Subcutaneous abdominal adipose tissue (tissue), 5 donors: ENCODE data around the gene ZNF768.
A peak's percentile ranks its signal among the peaks of the same experiment; 100 is the strongest.
"Not testable (repeated sequence)": the region's sequence is repeated elsewhere in the genome, so short reads cannot be mapped to it uniquely, and the experiment has no call there.

ENCODE experiments used
- H3K27ac ChIP-seq: one replicate; pipeline ENCODE4 v1.7.0; 2013; ENCODE audit warnings: low read depth, mild to moderate bottlenecking, inconsistent platforms, low read length, moderate library complexity
- H3K27me3 ChIP-seq, 5 donors: one replicate each; pipeline ENCODE4 v1.7.0; 2013; ENCODE audit warnings: low read length in 5 of 5, inconsistent platforms in 1 of 5; ENCODE audit not compliant: control insufficient read depth in 5 of 5, insufficient read depth in 4 of 5
- H3K36me3 ChIP-seq, 5 donors: one replicate each; pipeline ENCODE4 v1.7.0; 2013; ENCODE audit warnings: low read length in 5 of 5; ENCODE audit not compliant: control insufficient read depth in 5 of 5, insufficient read depth in 5 of 5
- H3K4me1 ChIP-seq, 5 donors: one replicate each; pipeline ENCODE4 v1.7.0; 2013; ENCODE audit warnings: low read length in 5 of 5, mild to moderate bottlenecking in 3 of 5, moderate library complexity in 1 of 5; ENCODE audit not compliant: control insufficient read depth in 5 of 5, insufficient read depth in 5 of 5
- H3K4me3 ChIP-seq, 5 donors: one replicate each; pipeline ENCODE4 v1.7.0; 2013; ENCODE audit warnings: low read length in 5 of 5, low read depth in 1 of 5
- H3K9ac ChIP-seq, 5 donors: one replicate each; pipeline ENCODE4 v1.7.0; 2013; ENCODE audit warnings: low read length in 5 of 5, mild to moderate bottlenecking in 4 of 5, moderate library complexity in 3 of 5
- H3K9me3 ChIP-seq, 5 donors: one replicate each; pipeline ENCODE4 v1.7.0; 2013; ENCODE audit warnings: low read length in 5 of 5; ENCODE audit not compliant: control insufficient read depth in 5 of 5
- donor health status: healthy.
- donor health status: healthy.
- donor health status: healthy.
- donor health status: healthy.
- donor health status: healthy.

Gene ZNF768

DNA sequence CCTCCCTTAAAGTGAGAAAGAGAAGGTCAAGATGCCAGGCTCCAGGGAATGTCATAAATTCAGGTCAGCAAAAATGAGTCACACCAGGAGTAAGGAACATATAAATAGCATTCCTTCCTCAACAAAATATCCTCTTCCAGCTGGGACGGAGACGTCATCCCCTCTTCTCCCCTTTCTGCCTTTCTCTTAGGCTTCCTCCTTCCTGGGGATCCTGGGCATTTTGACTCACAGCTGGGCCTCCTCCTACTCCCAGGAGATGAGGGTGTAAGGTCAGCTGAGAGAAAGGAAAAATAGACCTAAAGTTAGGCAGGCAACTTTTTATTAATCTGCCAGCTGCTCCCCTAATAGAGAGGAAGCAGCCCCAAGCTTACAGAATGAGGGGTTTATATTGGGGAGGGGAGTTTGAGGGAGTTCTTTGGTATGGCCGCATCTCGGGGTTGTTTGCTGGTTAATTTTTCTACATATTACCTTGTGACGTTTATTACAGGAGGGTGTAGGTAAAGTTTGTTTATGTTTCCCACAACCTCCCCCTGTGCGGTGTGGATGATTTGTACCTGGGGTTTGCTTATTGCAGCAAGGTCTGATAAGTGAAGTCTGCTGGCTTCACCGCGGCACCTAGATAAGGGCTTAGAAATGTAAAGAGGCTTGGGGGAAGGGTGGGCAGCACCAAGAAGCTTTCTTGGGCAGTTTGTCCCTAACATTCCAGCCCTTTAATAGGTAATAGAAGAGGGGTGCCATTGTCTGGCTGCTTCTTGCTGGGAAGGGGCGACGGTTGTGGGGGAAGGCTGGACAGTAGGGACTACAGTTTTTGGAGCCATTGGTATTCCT lies 15.3 kb upstream of the ZNF768 start:
- Histone ChIP-seq H3K9me3 (no peaks in the 10 kb centered on the region), H3K27ac (no peak overlapping the region), H3K4me3 (no peak overlapping the region), H3K27me3 (no peaks in the 10 kb centered on the region), H3K4me1 (peaks cover 0 to 11% (median 1%) of the 10 kb centered on the region in 5 donors), H3K9ac (no peak overlapping the region), H3K36me3 (no peaks in the 10 kb centered on the region)

DNA sequence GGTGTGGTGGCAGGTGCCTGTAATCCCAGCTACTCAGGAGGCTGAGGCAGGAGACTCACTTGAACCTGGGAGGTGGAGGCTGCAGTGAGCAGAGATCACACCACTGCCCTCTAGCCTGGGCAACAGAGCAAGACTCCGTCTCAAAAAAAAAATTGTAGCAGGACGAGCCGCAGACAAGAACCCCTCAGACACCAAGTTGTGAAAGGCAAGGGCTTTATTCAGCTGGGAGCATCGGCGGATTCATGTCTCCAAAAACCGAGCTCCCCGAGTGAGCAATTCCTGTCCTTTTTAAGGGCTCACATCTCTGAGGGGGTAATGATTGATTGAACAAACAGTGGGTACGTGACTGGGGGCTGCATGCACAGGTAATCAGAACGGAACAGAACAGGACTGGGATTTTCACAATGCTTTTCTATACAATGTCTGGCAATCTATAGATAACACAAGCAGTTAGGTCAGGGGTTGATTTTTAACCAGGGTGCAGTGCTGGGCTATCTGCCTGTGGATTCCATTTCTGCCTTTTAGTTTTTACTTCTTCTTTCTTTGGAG lies 14.6 kb upstream of the ZNF768 start:
- H3K27ac ChIP-seq, H3K4me3 ChIP-seq, H3K9ac ChIP-seq, H3K36me3 ChIP-seq, H3K27me3 ChIP-seq, H3K9me3 ChIP-seq: not testable (repeated sequence)
- peaks cover under 1 to 12% (median 2%) of the 10 kb centered on the region in 5 donors for H3K4me1 ChIP-seq

DNA sequence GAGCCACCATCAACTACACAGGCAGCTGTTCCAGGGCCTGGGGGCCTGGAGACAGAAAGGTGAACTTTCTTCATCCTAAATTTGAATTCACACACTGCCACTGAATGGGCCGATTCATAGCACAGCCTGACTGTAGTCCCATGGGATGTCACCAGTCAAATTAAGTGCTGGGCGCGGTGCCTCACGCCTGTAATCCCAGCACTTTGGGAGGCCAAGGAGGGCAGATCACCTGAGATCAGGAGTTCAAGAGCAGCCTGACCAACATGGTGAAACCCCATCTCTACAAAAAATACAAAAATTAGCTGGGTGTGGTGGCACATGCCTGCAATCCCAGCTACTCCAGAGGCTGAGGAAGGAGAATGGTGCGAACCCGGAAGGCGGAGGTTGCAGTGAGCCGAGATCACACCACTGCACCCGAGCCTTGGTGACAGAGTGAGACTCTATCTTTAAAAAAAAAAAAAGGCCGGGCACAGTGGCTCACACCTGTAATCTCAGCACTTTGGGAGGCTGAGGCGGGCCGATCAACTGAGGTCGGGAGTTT lies 13.7 kb upstream of the ZNF768 start:
- H3K36me3 ChIP-seq, H3K9me3 ChIP-seq, H3K9ac ChIP-seq, H3K27me3 ChIP-seq, H3K27ac ChIP-seq, H3K4me3 ChIP-seq: not testable (repeated sequence)
- H3K4me1 ChIP-seq = peaks cover 4 to 19% (median 12%) of the 10 kb centered on the region in 5 donors

DNA sequence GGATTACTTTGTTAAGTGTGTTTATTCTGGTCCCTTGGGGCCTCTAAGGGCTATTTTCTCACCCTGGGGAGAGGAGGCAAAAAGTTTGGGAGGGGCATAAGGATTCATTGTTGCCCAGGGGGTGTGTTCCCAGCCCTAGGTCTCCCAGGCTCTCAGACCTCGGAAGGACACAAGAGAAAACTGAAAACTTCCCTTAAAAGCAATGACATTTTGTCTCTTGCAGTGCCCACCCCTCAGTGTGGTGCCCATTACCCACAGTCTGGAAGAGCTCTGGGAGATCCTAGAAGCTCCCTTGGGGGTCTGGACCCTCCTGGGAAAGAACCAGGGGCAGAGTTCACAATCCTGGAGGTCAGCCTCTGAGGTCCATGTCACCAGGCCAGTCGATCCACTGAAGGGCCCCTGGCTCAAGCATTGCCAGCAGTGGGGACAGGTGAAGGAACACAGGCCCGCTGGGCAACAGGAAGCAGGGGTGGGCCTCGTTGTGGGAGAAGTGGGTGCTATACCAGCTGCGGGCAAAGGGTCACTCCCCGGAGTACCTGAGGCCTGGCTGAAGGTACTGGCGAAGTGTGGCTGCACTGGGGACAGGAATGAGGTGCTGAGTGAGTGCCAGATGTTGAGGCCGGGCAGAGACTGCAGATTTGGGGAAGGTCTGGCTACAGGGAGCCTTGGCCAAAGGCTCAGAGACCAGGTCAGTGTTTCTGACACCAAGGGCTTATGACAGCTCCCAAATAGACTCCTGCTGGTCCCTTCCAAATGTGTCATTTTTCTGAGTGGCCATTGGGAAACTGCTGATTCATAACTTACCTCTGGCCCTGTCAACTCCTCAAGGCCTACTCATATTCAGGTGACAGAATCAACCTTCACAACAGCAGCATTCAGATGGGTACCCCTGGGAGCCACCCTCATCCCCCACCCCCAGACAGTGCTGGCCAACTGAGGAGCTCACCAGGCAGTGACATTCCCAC lies 12.9 kb upstream of the ZNF768 start:
- H3K4me1 ChIP-seq = peaks cover 4 to 24% (median 13%) of the 10 kb centered on the region in 5 donors
- H3K36me3 ChIP-seq = no peaks in the 10 kb centered on the region
- no peak overlapping the region for H3K4me3 ChIP-seq
- H3K9me3 ChIP-seq = no peaks in the 10 kb centered on the region
- no peaks in the 10 kb centered on the region for H3K27me3 ChIP-seq
- H3K9ac ChIP-seq = peak overlapping the region in 1 of 5 donors; percentile 39
- no peak overlapping the region for H3K27ac ChIP-seq

DNA sequence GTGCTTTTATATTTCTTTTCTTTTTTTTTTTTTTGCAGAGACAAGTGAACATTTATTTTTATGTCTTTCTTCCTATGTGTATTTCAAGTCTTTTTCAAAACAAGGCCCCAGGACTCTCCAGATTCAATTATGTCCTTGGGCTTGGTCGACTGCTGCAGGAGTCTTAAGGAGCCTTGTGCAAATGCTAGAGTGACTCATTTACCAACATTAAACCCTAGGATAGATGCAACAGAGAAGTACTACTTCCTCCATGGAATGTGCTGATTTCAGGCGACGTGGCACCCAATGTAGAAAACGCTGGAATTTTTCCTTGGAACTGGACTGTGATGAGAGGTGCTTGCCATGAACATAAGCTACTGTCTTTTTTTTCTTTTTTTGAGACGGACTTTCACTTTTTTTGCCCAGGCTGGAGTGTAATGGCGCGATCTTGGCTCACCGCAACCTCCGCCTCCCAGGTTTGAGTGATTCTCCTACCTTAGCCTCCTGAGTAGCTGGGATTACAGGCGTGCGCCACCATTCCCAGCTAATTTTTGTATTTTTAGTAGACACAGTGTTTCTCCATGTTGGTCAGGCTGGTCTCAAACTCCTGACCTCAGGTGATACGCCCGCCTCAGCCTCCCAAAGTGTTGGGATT lies 10.1 kb upstream of the ZNF768 start:
- not testable (repeated sequence) for H3K27me3 ChIP-seq, H3K9ac ChIP-seq, H3K9me3 ChIP-seq, H3K4me3 ChIP-seq
- peaks cover 3 to 36% (median 26%) of the 10 kb centered on the region in 5 donors for H3K4me1 ChIP-seq
- peaks cover 0 to 14% (median 9%) of the 10 kb centered on the region in 5 donors for H3K36me3 ChIP-seq
- peak overlapping the region; percentile 96 for H3K27ac ChIP-seq

DNA sequence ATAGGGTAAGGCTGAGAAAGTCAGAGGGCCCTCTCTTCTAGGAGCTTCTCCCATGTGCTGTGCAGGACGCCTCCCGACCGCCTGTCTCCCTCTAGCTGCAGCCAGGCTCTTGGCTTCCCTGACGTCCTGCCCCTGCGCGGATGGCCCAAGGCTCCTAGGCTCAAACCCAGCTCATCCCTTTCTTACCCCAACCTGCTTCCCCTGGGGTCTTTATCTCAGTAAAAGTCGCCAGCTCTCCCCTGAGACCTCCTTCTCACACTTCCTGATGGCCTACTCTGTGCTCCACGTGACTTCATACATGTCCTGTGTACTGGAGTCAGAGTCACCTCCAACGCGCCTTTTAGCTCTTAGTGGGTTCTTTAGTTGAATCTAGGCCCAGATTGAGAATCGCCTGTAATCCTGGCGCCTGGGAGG lies 9.4 kb upstream of the ZNF768 start:
- peak overlapping the region in 4 of 5 donors; percentile 90 to 94 (median 92) for H3K9ac ChIP-seq
- H3K4me3 ChIP-seq = peak overlapping the region; percentile 79 to 90 (median 88)
- H3K27ac ChIP-seq = peak overlapping the region; percentile 96
- no peaks in the 10 kb centered on the region for H3K27me3 ChIP-seq
- H3K9me3 ChIP-seq = no peaks in the 10 kb centered on the region
- H3K4me1 ChIP-seq = peaks cover 2 to 30% (median 26%) of the 10 kb centered on the region in 5 donors
- peaks cover 0 to 21% (median 15%) of the 10 kb centered on the region in 5 donors for H3K36me3 ChIP-seq

DNA sequence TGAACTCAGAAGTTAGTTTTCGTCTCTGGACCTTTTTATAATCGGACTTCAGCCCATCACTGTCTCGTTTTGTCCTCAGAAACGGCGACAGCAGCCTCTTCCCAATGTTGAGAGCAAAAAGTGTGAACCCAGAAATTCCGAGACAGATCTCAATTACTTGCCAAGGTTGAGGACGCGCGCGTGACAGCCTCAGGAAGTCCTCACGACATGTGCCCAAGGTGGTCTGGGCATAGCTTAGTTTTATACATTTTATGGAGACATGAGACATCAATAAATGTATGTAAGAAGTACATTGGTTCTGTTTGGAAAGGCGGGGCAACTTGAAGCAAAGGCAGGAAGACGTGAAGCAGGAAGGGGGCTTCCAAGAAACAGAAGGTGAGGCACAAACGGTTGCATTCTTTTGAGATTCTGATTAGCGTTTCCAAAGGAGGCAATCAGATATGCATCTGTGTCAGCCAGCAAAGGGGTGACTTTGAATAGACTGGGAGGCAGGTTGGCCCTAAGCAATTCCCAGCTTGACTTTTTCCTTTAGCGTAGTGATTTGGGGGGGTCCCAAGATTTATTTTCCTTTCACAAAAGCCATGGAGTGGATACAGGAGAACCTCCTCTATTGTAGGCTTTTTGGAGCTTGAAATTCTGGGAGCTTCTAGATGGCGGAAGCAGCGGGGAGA lies 8.9 kb upstream of the ZNF768 start:
- Histone ChIP-seq H3K9ac (peak overlapping the region; percentile 73 to 94 (median 91)), H3K9me3 (no peaks in the 10 kb centered on the region), H3K27me3 (no peaks in the 10 kb centered on the region), H3K4me1 (peaks cover 2 to 30% (median 26%) of the 10 kb centered on the region in 5 donors), H3K36me3 (peaks cover 0 to 24% (median 17%) of the 10 kb centered on the region in 5 donors), H3K4me3 (peak overlapping the region; percentile 79 to 90 (median 88)), H3K27ac (peak overlapping the region; percentile 96)

DNA sequence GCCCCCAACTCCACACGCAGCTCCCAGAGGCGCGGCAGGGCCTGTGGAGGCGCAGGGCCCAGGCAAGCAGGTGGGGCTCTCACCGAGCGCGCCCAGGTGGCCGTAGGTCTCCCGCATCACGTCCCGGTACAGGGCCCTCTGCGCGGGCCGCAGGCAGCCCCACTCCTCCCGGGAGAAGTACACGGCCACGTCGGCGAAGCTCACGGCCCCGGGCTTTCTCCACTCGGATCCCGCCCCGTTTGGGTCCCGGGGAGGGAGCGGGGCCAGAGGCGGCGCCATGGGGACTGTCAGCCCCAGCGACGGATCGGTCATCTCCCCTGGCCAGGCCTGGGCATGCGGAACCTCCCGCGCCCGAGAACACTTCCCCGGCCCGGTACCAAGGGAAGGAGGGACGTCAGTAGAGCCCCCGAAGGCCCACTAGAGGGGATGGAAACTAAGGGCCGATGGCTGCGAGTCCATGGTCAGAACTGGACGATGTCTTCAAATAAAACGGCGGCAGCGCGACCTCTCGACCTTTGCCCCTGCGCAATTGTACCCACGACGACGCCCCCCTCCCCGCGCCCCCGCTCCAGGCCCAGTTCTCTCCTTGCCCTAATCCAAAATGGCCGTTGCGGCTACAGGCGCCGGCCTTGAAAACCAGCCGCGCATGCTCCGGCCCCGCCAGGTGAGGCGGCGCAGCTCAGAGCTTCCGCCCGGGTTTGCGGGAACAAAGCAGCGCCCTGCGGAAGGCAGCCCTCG lies 8.2 kb upstream of the ZNF768 start, which contains the start of gene ZNF747:
ZNF747 (minus strand) TSS at position 491 of the 738 bp plus-strand sequence; CDS start at position 312, 179 bp downstream.
- peak within 1 kb of the TSS; percentile 73 to 94 (median 91) for H3K9ac ChIP-seq
- peaks cover 0 to 24% (median 17%) of the 10 kb centered on the region in 5 donors for H3K36me3 ChIP-seq
- no peaks in the 10 kb centered on the region for H3K9me3 ChIP-seq
- peaks cover 2 to 30% (median 26%) of the 10 kb centered on the region in 5 donors for H3K4me1 ChIP-seq
- peak within 1 kb of the TSS; percentile 96 for H3K27ac ChIP-seq
- peak within 1 kb of the TSS; percentile 79 to 90 (median 88) for H3K4me3 ChIP-seq
- no peaks in the 10 kb centered on the region for H3K27me3 ChIP-seq
